GM23338 (cell line): Measurements from ENCODE around the gene TMTC2.

Experiments used
- CTCF ChIP-seq, 2 experiments: fragments of 200-600 bp in 1 of 2; sonication (generic) in 1 of 2; conservative IDR thresholded peaks; 2 replicates each; pipeline versions ENCODE4 v1.5.1 to v1.6.1; 2016 to 2017; ENCODE audit warnings: antibody characterized with exemption in 2 of 2, low read depth in 2 of 2, mild to moderate bottlenecking in 2 of 2, moderate library complexity in 1 of 2
- EZH2 ChIP-seq: fragments of 200-600 bp; sonication (generic); IDR thresholded peaks from one replicate; pipeline ENCODE4 v1.8.0; 2017; ENCODE audit warnings: antibody characterized with exemption, mild to moderate bottlenecking, low read depth; ENCODE audit not compliant: unreplicated experiment
- EZH2phosphoT487 ChIP-seq: fragments of 200-600 bp; sonication (generic); IDR thresholded peaks from one replicate; pipeline ENCODE4 v1.8.1; 2018; ENCODE audit warnings: antibody characterized with exemption; ENCODE audit not compliant: unreplicated experiment
- ZNF114 ChIP-seq: fragments of 250-450 bp; sonication (Bioruptor Pico); IDR thresholded peaks from 2 replicates; pipeline ENCODE4 v1.5.0; 2020; ENCODE audit warnings: mild to moderate bottlenecking, moderate library complexity
- TF ChIP-seq, protein P1 (sequence below): IDR thresholded peaks from one replicate; pipeline ENCODE4 v1.6.1; 2018; ENCODE audit warnings: antibody characterized with exemption; ENCODE audit not compliant: unreplicated experiment

DNA sequence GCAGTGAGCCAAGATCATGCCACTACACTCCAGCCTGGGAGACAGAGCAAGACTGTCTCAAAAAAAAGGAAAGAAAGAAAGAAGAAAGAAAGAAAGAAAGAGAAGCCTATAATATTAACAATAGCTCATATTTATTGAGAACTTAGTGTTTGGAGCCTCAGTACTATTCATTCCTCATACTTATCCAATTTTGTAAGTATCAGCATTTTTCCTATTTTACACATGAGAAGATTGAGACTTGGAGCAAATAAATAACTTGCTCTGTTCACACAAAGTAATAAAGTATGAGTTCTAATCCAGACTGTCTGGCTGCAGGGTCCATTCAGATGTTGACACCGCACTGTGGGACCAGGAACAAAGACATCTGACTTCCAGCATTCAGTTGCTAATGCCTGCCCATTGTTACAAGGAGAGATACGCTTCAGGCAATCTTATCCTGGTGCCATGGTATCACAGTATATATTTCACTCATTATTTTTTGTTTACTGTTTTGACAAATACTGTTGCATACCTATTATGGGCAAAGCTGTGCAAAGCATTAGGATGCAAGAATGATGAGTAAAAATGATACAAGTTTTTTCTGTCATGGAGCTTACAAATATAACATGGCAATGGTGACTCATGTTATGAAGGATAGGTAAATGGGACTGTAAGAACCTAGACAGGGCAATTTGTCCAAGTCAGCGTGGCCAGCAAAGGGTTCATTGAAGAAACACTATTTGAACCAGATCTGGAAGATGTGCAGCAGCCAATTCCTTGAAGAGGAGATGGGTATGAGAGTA lies 21.4 kb upstream of the TMTC2 start:
- TF ChIP-seq ZNF114 (CRISPR knock-in tag), result no peak
- TF ChIP-seq CTCF (conservative IDR thresholded peaks at IDR 0.05; ENCODE audit: low read depth in 2 of 2), result no peak
- no peak for TF ChIP-seq EZH2
- no peak for TF ChIP-seq EZH2phosphoT487
- TF ChIP-seq, protein P1, sequence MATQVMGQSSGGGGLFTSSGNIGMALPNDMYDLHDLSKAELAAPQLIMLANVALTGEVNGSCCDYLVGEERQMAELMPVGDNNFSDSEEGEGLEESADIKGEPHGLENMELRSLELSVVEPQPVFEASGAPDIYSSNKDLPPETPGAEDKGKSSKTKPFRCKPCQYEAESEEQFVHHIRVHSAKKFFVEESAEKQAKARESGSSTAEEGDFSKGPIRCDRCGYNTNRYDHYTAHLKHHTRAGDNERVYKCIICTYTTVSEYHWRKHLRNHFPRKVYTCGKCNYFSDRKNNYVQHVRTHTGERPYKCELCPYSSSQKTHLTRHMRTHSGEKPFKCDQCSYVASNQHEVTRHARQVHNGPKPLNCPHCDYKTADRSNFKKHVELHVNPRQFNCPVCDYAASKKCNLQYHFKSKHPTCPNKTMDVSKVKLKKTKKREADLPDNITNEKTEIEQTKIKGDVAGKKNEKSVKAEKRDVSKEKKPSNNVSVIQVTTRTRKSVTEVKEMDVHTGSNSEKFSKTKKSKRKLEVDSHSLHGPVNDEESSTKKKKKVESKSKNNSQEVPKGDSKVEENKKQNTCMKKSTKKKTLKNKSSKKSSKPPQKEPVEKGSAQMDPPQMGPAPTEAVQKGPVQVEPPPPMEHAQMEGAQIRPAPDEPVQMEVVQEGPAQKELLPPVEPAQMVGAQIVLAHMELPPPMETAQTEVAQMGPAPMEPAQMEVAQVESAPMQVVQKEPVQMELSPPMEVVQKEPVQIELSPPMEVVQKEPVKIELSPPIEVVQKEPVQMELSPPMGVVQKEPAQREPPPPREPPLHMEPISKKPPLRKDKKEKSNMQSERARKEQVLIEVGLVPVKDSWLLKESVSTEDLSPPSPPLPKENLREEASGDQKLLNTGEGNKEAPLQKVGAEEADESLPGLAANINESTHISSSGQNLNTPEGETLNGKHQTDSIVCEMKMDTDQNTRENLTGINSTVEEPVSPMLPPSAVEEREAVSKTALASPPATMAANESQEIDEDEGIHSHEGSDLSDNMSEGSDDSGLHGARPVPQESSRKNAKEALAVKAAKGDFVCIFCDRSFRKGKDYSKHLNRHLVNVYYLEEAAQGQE, result no peak
